ENCODE measurements around the gene CDH5.
"Not testable (repeated sequence)": the region's sequence is repeated elsewhere in the genome, so short reads cannot be mapped to it uniquely, and the experiment has no call there.

CDH5 gene

GRCh38 chr16:66326991-66327513 lies 39.4 kb upstream of the CDH5 start:
- no peak for DNase-seq (ENCODE audit: extremely low read depth, low read depth)
- no peak for TF ChIP-seq CTCF (IDR thresholded peaks at IDR 0.05; ENCODE audit: low read depth, low read length)

GRCh38 chr16:66328282-66328681 lies 38.2 kb upstream of the CDH5 start:
- DNase-seq (ENCODE audit: extremely low read depth, low read depth) = no peak
- no peak for TF ChIP-seq CTCF (IDR thresholded peaks at IDR 0.05; ENCODE audit: low read depth, low read length)

GRCh38 chr16:66331464-66331863 lies 35.0 kb upstream of the CDH5 start:
- DNase-seq (ENCODE audit: extremely low read depth, low read depth) = not testable (repeated sequence)

GRCh38 chr16:66332634-66333610 lies 33.6 kb upstream of the CDH5 start:
- DNase-seq (ENCODE audit: extremely low read depth, low read depth) = no peak

GRCh38 chr16:66334853-66335574 lies 31.5 kb upstream of the CDH5 start:
- TF ChIP-seq CTCF (IDR thresholded peaks at IDR 0.05; ENCODE audit: low read depth, low read length) = no peak
- DNase-seq (ENCODE audit: extremely low read depth, low read depth) = no peak

More at GRCh38 chr16:66332634-66333610, 33.6 kb upstream of the CDH5 start:
- TF ChIP-seq CTCF (IDR thresholded peaks at IDR 0.05; ENCODE audit: low read depth, low read length) = no peak

GRCh38 chr16:66335704-66336329 lies 30.7 kb upstream of the CDH5 start:
- no peak for TF ChIP-seq CTCF (IDR thresholded peaks at IDR 0.05; ENCODE audit: low read depth, low read length)
- peak; percentile 18 for DNase-seq (ENCODE audit: extremely low read depth, low read depth)

DNA sequence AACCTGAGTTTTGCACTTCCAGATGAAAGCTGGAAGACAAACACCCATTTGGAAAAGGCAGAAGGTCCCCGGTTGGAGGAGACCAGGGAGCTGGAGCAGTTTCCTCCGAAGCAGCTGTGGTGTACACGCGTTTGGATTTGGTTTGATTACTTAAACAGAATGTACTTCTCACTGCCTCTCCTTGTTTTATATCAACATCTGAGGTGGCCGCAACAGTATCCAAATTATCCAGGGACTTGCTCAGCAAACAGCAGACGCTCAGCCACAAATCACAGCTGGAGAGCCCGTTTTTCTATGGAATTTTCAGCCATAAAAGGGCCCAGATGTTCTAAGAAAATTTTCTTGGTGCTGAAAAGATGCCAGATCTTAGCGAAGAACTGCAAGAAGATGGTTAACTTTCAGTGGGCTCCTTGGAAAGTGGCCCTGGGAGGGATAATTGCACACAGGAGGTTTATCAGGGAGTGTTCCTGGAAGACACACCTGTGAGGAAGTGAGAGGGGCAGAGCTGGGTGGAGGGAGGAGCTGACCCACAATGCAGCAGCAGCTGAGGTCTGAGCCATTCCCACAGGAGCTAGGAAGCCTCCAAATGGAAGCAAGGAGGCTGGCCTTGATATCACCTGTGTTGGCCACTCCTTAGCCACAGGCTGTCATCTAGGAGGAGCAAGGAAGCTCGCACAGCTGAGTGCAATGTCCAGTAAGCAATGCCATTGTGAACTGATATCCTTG lies 28.9 kb upstream of the CDH5 start:
- no peak for DNase-seq (ENCODE audit: extremely low read depth, low read depth)
- no peak for TF ChIP-seq CTCF (IDR thresholded peaks at IDR 0.05; ENCODE audit: low read depth, low read length)

All from AG09319 (cell line).